Measurements from ENCODE around the gene ZMYM4.

DNA sequence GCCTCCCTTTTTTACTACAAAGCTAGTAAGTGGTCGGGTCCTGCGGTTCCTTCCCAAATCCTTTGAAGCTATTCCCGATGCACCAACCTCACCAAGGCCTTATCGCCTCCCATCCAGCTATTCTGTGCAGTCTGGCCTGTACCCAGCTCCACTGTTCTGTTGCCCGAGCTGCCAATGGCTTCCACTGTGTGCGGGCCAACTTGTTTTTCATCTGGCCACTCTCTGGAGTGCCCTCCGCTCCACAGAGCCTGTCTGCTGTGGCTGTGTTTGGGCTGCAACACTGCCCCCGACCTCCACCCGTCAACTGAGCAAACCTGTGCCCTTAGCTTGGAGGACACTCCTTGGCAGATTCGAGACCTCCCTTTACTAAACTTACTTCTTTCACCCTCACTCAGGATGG lies 163.7 kb downstream of the ZMYM4 start:
- TF ChIP-seq EZH2phosphoT487 (IDR thresholded peaks at IDR 0.05; ENCODE audit: insufficient read depth, low read depth) (no peak), EZH2 (IDR thresholded peaks at IDR 0.05; ENCODE audit: insufficient read depth, poor library complexity, severe bottlenecking) (no peak)

Measured in GM23248 (cell line).